Keratinocyte (primary cell): ENCODE data around the gene PCDHGB6. TPM values are rescaled to one million over a fixed set of nuclear protein-coding genes. Genes with fewer than 3 reads are reported as not detected.

ENCODE experiments used
- DNase-seq: peaks from one replicate; pipeline ENCODE4 v3.0.0-alpha.2; 2011; ENCODE audit warnings: low read depth, missing footprints, low spot score
- FAIRE-seq: peaks from 2 replicates; lab custom pipeline; 2011; peaks lifted over from hg19 to GRCh38; lab: Jason Lieb, UNC
- H2AFZ ChIP-seq: 2 replicates; pipeline ENCODE4 v1.6.0; 2012; ENCODE audit warnings: low read length, control low read depth, inconsistent platforms; ENCODE audit not compliant: control insufficient read depth
- H3K27ac ChIP-seq: 2 replicates; pipeline ENCODE4 v1.5.1; 2011; ENCODE audit warnings: low read length; ENCODE audit not compliant: control insufficient read depth, insufficient read depth
- H3K27me3 ChIP-seq: 3 replicates; pipeline ENCODE4 v1.6.0; 2011; ENCODE audit warnings: low read length; ENCODE audit not compliant: control insufficient read depth, insufficient read depth; ENCODE audit errors: extremely low read depth
- H3K36me3 ChIP-seq, 2 experiments: 2 replicates in 1 of 2; 3 replicates in 1 of 2; pipeline ENCODE4 v1.5.1; 2011; ENCODE audit warnings: low read length in 2 of 2, mild to moderate bottlenecking in 1 of 2; ENCODE audit not compliant: control insufficient read depth in 2 of 2, insufficient read depth in 2 of 2; ENCODE audit errors: extremely low read depth in 1 of 2
- H3K4me1 ChIP-seq: 3 replicates; pipeline ENCODE4 v1.5.1; 2011; ENCODE audit warnings: low read length; ENCODE audit not compliant: control insufficient read depth, insufficient read depth; ENCODE audit errors: extremely low read depth
- H3K4me2 ChIP-seq: 3 replicates; pipeline ENCODE4 v1.6.0; 2011; ENCODE audit warnings: low read depth, low read length; ENCODE audit not compliant: control insufficient read depth, insufficient read depth; ENCODE audit errors: extremely low read depth
- H3K4me3 ChIP-seq, 3 experiments: fragments of 200-600 bp in 1 of 3; sonication (generic) in 1 of 3; 2 replicates in 2 of 3; 3 replicates in 1 of 3; pipeline ENCODE4 v1.5.1; 2011 to 2016; ENCODE audit warnings: low read length in 3 of 3, mild to moderate bottlenecking in 3 of 3, control low read depth in 2 of 3, inconsistent platforms in 1 of 3, low read depth in 1 of 3, mixed read lengths in 1 of 3, mixed run types in 1 of 3, moderate library complexity in 1 of 3; ENCODE audit not compliant: control insufficient read depth in 2 of 3, insufficient read depth in 2 of 3; ENCODE audit errors: extremely low read depth in 1 of 3
- H3K79me2 ChIP-seq: 2 replicates; pipeline ENCODE4 v1.6.0; 2012; ENCODE audit warnings: low read length; ENCODE audit not compliant: control insufficient read depth, insufficient read depth
- H3K9ac ChIP-seq: 3 replicates; pipeline ENCODE4 v1.6.0; 2011; ENCODE audit warnings: low read length; ENCODE audit not compliant: control insufficient read depth, insufficient read depth; ENCODE audit errors: extremely low read depth
- H3K9me1 ChIP-seq: 3 replicates; pipeline ENCODE4 v1.6.0; 2011; ENCODE audit warnings: low read length; ENCODE audit not compliant: control insufficient read depth, insufficient read depth; ENCODE audit errors: extremely low read depth
- H3K9me3 ChIP-seq: 2 replicates; pipeline ENCODE4 v1.5.1; 2012; ENCODE audit warnings: low read depth, low read length; ENCODE audit not compliant: control insufficient read depth
- H4K20me1 ChIP-seq: 3 replicates; pipeline ENCODE4 v1.6.0; 2011; ENCODE audit warnings: low read length; ENCODE audit not compliant: control insufficient read depth, insufficient read depth; ENCODE audit errors: extremely low read depth
- CTCF ChIP-seq, 3 experiments: IDR thresholded peaks in 1 of 3; conservative IDR thresholded peaks in 1 of 3; optimal IDR thresholded peaks in 1 of 3; 2 replicates in 2 of 3; 3 replicates in 1 of 3; pipeline versions ENCODE3 to v1.5.1; 2011; ENCODE audit warnings: low read length in 3 of 3, mild to moderate bottlenecking in 3 of 3, moderate library complexity in 2 of 3, control low read depth in 1 of 3, inconsistent platforms in 1 of 3; ENCODE audit not compliant: insufficient read depth in 2 of 3; ENCODE audit errors: extremely low read depth in 1 of 3
- EZH2 ChIP-seq: IDR thresholded peaks from one replicate; pipeline ENCODE4 v1.6.1; 2012; ENCODE audit warnings: inconsistent platforms, mild to moderate bottlenecking, low read length, moderate library complexity
- dilution Hi-C: fragments of 300-500 bp; cut with MboI; formaldehyde crosslinking; loops from one replicate; pipeline ENCODE4 v1.7.0; 2020; ENCODE audit warnings: low sequenced_read_pairs; ENCODE audit not compliant: extremely low pct_ligation_motif_present
- polyA plus RNA-seq, 5 experiments: library from polyadenylated mRNA; depleted of rRNA in 3 of 5; stranded (reverse) in 3 of 5; stranded (forward) in 1 of 5; unstranded in 1 of 5; fragments of >200 nt; gene quantifications; 1 replicate in 1 of 5; 2 replicates in 3 of 5; 3 replicates in 1 of 5; pipeline versions ENCODE4 v1.2.1 to v1.2.3, GENCODE V29; 2011 to 2012; ENCODE audit warnings: missing spikeins in 2 of 5, low read depth in 1 of 5, low replicate concordance in 1 of 5

Gene PCDHGB6
- polyA plus RNA-seq, 1 donor (not counting 4 experiments of a cell fraction or from before 2014, with no cell fraction given): 0.30 TPM

GRCh38 chr5:141382469-141383294, 25.1 kb upstream of the PCDHGB6 start, which contains the start of gene PCDHGA7:
Gene PCDHGA7 (plus strand): TSS chr5:141382742. CDS start chr5:141382900, 158 bp downstream.
- Histone ChIP-seq H3K9ac (no peak within 1 kb of the TSS), H3K27ac (no peak within 1 kb of the TSS), H2AFZ (peak within 1 kb of the TSS; percentile 77), H3K79me2 (no peaks in the 10 kb centered on the region), H3K9me1 (no peaks in the 10 kb centered on the region), H3K36me3 (no peaks in the 10 kb centered on the region), H3K27me3 (peaks cover 5% of the 10 kb centered on the region), H3K9me3 (peaks cover 2% of the 10 kb centered on the region), H3K4me2 (peak within 1 kb of the TSS; percentile 34), H4K20me1 (no peaks in the 10 kb centered on the region), H3K4me3 (peak within 1 kb of the TSS; percentile 39 to 59 (median 45)), H3K4me1 (no peaks in the 10 kb centered on the region)
- FAIRE-seq (no peak), DNase-seq (no peak)
- TF ChIP-seq CTCF (optimal IDR thresholded peaks at IDR 0.05 in 1 of 3, IDR thresholded peaks at IDR 0.05 in 1 of 3, conservative IDR thresholded peaks at IDR 0.05 in 1 of 3; ENCODE audit: extremely low read depth in 1 of 3, insufficient read depth in 2 of 3, low read length in 3 of 3): peak; percentile 27 to 42 (median 39)
- no peak for TF ChIP-seq EZH2
- dilution Hi-C loops: no loop called here

- Histone ChIP-seq H3K79me2 (no peaks in the 10 kb centered on the region), H3K9me1 (no peaks in the 10 kb centered on the region), H3K4me2 (peak overlapping the region; percentile 34), H3K27ac (no peak overlapping the region), H3K9ac (no peak overlapping the region), H3K36me3 (no peaks in the 10 kb centered on the region), H2AFZ (no peak overlapping the region), H3K27me3 (peaks cover 5% of the 10 kb centered on the region), H3K4me3 (peak overlapping the region in 1 of 3 experiments; percentile 45), H4K20me1 (no peaks in the 10 kb centered on the region), H3K4me1 (no peaks in the 10 kb centered on the region), H3K9me3 (peaks cover 2% of the 10 kb centered on the region)
- dilution Hi-C loops: no loop called here
- no peak for FAIRE-seq
- TF ChIP-seq EZH2 (no peak), CTCF (optimal IDR thresholded peaks at IDR 0.05 in 1 of 3, IDR thresholded peaks at IDR 0.05 in 1 of 3, conservative IDR thresholded peaks at IDR 0.05 in 1 of 3; ENCODE audit: extremely low read depth in 1 of 3, insufficient read depth in 2 of 3, low read length in 3 of 3) (no peak)
- no peak for DNase-seq
Measured at GRCh38 chr5:141383345-141383744, 24.5 kb upstream of the PCDHGB6 start.
